Left ventricle myocardium superior (tissue), 1 donor: ENCODE data around the gene KCNC3. TPM values are rescaled to one million over a fixed set of nuclear protein-coding genes. Genes with fewer than 3 reads are reported as not detected.

Source experiments
- ATAC-seq: fragments of 200-7000 bp; cut with Tn5 transposase; one replicate; pipeline ENCODE4 v1.9.1; 2020; ENCODE audit warnings: mild to moderate bottlenecking, moderate library complexity
- DNase-seq: peaks from one replicate; pipeline ENCODE4 v3.0.0-alpha.2; 2020
- intact Hi-C: fragments of 100-400 bp; cut with micrococcal nuclease; formaldehyde crosslinking; loops from one replicate; pipeline ENCODE4 v1.11.0; 2022
- total RNA-seq: library from RNA; stranded (reverse); fragmentation: NEBNext Ultra II Directional; extraction: Animal tissue kit (Norgen Biotek cat#: 25700); gene quantifications from one replicate; pipeline ENCODE4 v1.2.1, GENCODE V29; 2021
- donor health status: DM: no; HTN: yes; CAD: no; lungs with severe emphysema.

The KCNC3 gene
- total RNA-seq, 1 donor from 2014 or later, result 2.5 TPM

GRCh38 chr19:50263176-50263575, 66.0 kb downstream of the KCNC3 start:
- no peak for DNase-seq
- ATAC-seq, result no peak
- intact Hi-C loops, result no loop called here

Other genes starting within 250 kb of the KCNC3 start
- gene IZUMO2, start 166.1 kb downstream of the KCNC3 start, total RNA-seq, result not detected
- 131 TPM for gene MYH14, start 125.8 kb downstream of the KCNC3 start, total RNA-seq
- gene NAPSA, start 36.3 kb upstream of the KCNC3 start, total RNA-seq, result 0.32 TPM
- gene NR1H2, start 47.1 kb upstream of the KCNC3 start, total RNA-seq, result 76.5 TPM
- gene POLD1, start 55.0 kb upstream of the KCNC3 start, total RNA-seq, result 10.6 TPM
- not detected for gene SPIB, start 89.6 kb upstream of the KCNC3 start, total RNA-seq
- 0.12 TPM for gene MYBPC2, start 103.5 kb upstream of the KCNC3 start, total RNA-seq
- 79.5 TPM for gene EMC10, start 147.1 kb upstream of the KCNC3 start, total RNA-seq
- 1.2 TPM for gene GARIN5A, start 147.5 kb upstream of the KCNC3 start, total RNA-seq
- 35.2 TPM for gene JOSD2, start 181.8 kb upstream of the KCNC3 start, total RNA-seq
- not detected for gene ASPDH, start 184.5 kb upstream of the KCNC3 start, total RNA-seq
- gene LRRC4B, start 239.1 kb upstream of the KCNC3 start, total RNA-seq, result 0.62 TPM